ENCODE results near the gene UBR4. TPM values are rescaled to one million over a fixed set of nuclear protein-coding genes. Genes with fewer than 3 reads are reported as not detected.

Gene UBR4
- polyA plus RNA-seq, 3 donors: 44.3 to 93.8 (median 49.4) TPM

DNA sequence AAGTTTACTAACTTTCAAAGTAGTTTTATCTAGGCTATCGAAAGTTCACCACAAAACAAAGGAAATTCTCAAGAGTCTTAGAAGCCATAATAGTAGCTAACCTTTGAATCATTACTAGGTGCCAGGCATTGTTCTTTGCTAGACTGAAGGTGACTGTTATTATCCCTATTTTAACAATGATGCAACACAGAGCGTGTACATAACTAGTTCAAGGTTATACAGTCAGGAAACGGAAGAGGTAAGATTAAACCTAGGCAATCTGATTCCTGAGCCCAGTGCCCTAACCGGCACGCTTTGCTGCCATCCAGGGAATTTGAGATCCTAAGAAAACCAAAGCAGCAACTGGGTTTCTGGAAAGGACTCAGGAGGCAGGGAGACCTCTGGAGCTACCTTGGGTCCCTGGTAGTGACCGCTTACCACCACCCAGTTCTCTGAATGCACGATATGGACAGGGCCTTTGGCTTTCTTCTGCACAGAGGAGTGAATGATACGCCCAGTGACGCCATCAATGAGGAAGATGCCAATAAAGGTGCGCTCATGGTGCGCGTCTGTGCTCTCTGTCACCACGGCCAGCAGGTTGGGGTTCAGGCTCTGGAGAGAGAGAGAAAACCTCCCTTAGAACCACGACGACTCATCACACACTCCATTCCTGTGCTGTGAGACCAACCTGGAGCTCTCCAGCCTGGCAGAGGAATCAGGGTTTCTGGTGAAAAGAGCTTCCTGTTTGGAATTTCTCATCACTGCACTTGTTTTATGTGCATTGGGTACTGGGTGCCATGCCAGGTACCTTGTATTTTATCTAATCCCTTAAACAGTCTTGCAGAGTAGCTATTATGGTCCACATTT, 13.1 kb upstream of the UBR4 start:
- Mint-ChIP-seq H3K4me3 (no peak overlapping the region), H3K9me3 (no peaks in the 10 kb centered on the region), H3K4me1 (peaks cover 4% of the 10 kb centered on the region), H3K36me3 (peaks cover 88 to 97% of the 10 kb centered on the region in 2 donors), H3K27me3 (ENCODE audit: low read depth in 3 of 3) (peaks cover 0 to 1% (median 0%) of the 10 kb centered on the region in 3 donors), H3K27ac (peak overlapping the region in 1 of 7 donors; percentile 39)
- Histone ChIP-seq H3K9me3 (replicated peaks in 1 of 2; ENCODE audit: control insufficient read depth in 1 of 2, insufficient read depth in 1 of 2, low read length in 2 of 2) (no peaks in the 10 kb centered on the region), H3K9ac (ENCODE audit: insufficient read depth, low read length, poor library complexity, severe bottlenecking) (no peak overlapping the region), H3K4me2 (replicated peaks; ENCODE audit: extremely low read depth, low read length, poor library complexity, severe bottlenecking) (no peak overlapping the region), H3K79me2 (ENCODE audit: insufficient read depth, low read length) (peaks cover 22% of the 10 kb centered on the region), H3K4me3 (replicated peaks in 1 of 3; ENCODE audit: low read depth in 2 of 3, low read length in 3 of 3) (no peak overlapping the region), H3K27ac (ENCODE audit: low read depth in 1 of 2, low read length in 2 of 2) (no peak overlapping the region), H3K4me1 (ENCODE audit: control insufficient read depth in 1 of 2, insufficient read depth in 2 of 2, low read length in 2 of 2) (no peaks in the 10 kb centered on the region), H2AFZ (ENCODE audit: insufficient read depth, low read depth, low read length, poor library complexity, severe bottlenecking) (no peak overlapping the region), H3K36me3 (replicated peaks in 1 of 2; ENCODE audit: control insufficient read depth in 1 of 2, insufficient read depth in 2 of 2, low read length in 2 of 2) (peaks cover 90 to 99% of the 10 kb centered on the region in 2 donors), H3K27me3 (ENCODE audit: control insufficient read depth in 2 of 2, insufficient read depth in 2 of 2, low read length in 2 of 2) (no peaks in the 10 kb centered on the region), H4K20me1 (ENCODE audit: insufficient read depth, low read length) (peaks cover 29% of the 10 kb centered on the region)
- intact Hi-C loops (cut with micrococcal nuclease): no loop called here
- TF ChIP-seq, protein P1, sequence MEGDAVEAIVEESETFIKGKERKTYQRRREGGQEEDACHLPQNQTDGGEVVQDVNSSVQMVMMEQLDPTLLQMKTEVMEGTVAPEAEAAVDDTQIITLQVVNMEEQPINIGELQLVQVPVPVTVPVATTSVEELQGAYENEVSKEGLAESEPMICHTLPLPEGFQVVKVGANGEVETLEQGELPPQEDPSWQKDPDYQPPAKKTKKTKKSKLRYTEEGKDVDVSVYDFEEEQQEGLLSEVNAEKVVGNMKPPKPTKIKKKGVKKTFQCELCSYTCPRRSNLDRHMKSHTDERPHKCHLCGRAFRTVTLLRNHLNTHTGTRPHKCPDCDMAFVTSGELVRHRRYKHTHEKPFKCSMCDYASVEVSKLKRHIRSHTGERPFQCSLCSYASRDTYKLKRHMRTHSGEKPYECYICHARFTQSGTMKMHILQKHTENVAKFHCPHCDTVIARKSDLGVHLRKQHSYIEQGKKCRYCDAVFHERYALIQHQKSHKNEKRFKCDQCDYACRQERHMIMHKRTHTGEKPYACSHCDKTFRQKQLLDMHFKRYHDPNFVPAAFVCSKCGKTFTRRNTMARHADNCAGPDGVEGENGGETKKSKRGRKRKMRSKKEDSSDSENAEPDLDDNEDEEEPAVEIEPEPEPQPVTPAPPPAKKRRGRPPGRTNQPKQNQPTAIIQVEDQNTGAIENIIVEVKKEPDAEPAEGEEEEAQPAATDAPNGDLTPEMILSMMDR (IDR thresholded peaks at IDR 0.05): no peak
- DNase-seq: no peak
- 88% methylated on average over 6 of the region's 15 CpGs for WGBS (ENCODE audit: insufficient coverage)

DNA sequence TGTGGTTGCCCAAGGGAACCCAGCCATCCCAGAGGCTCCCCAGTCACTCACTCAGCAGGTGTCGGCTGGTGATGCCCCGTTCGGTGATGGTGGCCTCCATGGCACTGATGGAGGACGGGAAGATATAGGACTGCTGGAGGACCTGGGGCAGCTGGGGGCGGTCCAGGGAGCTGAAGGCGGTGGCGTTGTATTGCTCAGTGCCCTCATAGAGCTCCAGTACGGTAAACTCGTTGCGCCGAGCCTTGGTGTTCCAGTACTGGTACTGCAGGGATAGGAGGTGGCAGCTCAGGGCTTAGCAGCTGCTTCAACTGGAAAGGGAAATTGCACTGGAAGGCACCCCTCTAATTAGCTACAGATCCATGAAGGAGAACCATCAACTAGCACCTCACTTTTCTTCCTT, 12.5 kb upstream of the UBR4 start:
- H3K27me3 Mint-ChIP-seq (ENCODE audit: low read depth in 3 of 3): peaks cover 0 to 1% (median 0%) of the 10 kb centered on the region in 3 donors
- DNase-seq: no peak
- H3K4me1 Mint-ChIP-seq: peaks cover 4% of the 10 kb centered on the region
- Histone ChIP-seq H3K36me3 (replicated peaks in 1 of 2; ENCODE audit: control insufficient read depth in 1 of 2, insufficient read depth in 2 of 2, low read length in 2 of 2) (peaks cover 93 to 99% of the 10 kb centered on the region in 2 donors), H3K4me1 (ENCODE audit: control insufficient read depth in 1 of 2, insufficient read depth in 2 of 2, low read length in 2 of 2) (no peaks in the 10 kb centered on the region), H3K4me2 (replicated peaks; ENCODE audit: extremely low read depth, low read length, poor library complexity, severe bottlenecking) (no peak overlapping the region), H2AFZ (ENCODE audit: insufficient read depth, low read depth, low read length, poor library complexity, severe bottlenecking) (no peak overlapping the region), H3K4me3 (replicated peaks in 1 of 3; ENCODE audit: low read depth in 2 of 3, low read length in 3 of 3) (no peak overlapping the region), H3K79me2 (ENCODE audit: insufficient read depth, low read length) (peaks cover 28% of the 10 kb centered on the region), H3K27ac (ENCODE audit: low read depth in 1 of 2, low read length in 2 of 2) (no peak overlapping the region), H3K9me3 (replicated peaks in 1 of 2; ENCODE audit: control insufficient read depth in 1 of 2, insufficient read depth in 1 of 2, low read length in 2 of 2) (no peaks in the 10 kb centered on the region), H3K9ac (ENCODE audit: insufficient read depth, low read length, poor library complexity, severe bottlenecking) (no peak overlapping the region), H4K20me1 (ENCODE audit: insufficient read depth, low read length) (peaks cover 29% of the 10 kb centered on the region), H3K27me3 (ENCODE audit: control insufficient read depth in 2 of 2, insufficient read depth in 2 of 2, low read length in 2 of 2) (no peaks in the 10 kb centered on the region)
- peaks cover 88 to 96% of the 10 kb centered on the region in 2 donors for H3K36me3 Mint-ChIP-seq
- 98% methylated on average over 8 of the region's 11 CpGs for WGBS (ENCODE audit: insufficient coverage)
- H3K9me3 Mint-ChIP-seq: no peaks in the 10 kb centered on the region
- intact Hi-C loops (cut with micrococcal nuclease): no loop called here
- H3K27ac Mint-ChIP-seq: peak overlapping the region in 1 of 7 donors; percentile 39
- TF ChIP-seq, protein P1 (IDR thresholded peaks at IDR 0.05): no peak
- H3K4me3 Mint-ChIP-seq: no peak overlapping the region

Measured in CD14-positive monocyte (primary cell).